Endothelial cell (in vitro differentiated cells): Measurements from ENCODE around the gene WIPF1. TPM values are rescaled to one million over a fixed set of nuclear protein-coding genes. Genes with fewer than 3 reads are reported as not detected.

Experiments
- DNase-seq: peaks from one replicate; pipeline ENCODE4 v3.0.0; 2021; ENCODE audit warnings: low spot score
- H3K27ac Mint-ChIP-seq: one replicate; pipeline ENCODE4 v1.8.0; 2021; ENCODE audit warnings: mixed read lengths, inconsistent platforms; ENCODE audit not compliant: unreplicated experiment
- H3K27me3 Mint-ChIP-seq: one replicate; pipeline ENCODE4 v1.8.0; 2021; ENCODE audit warnings: mild to moderate bottlenecking, moderate library complexity, mixed read lengths, inconsistent platforms; ENCODE audit not compliant: unreplicated experiment
- H3K36me3 Mint-ChIP-seq: one replicate; pipeline ENCODE4 v1.8.0; 2021; ENCODE audit warnings: mild to moderate bottlenecking, low read depth, mixed read lengths, inconsistent platforms; ENCODE audit not compliant: unreplicated experiment
- H3K4me1 Mint-ChIP-seq: one replicate; pipeline ENCODE4 v1.8.0; 2021; ENCODE audit warnings: mild to moderate bottlenecking, mixed read lengths, inconsistent platforms; ENCODE audit not compliant: unreplicated experiment
- H3K4me3 Mint-ChIP-seq: one replicate; pipeline ENCODE4 v1.8.0; 2021; ENCODE audit warnings: mild to moderate bottlenecking, mixed read lengths, inconsistent platforms; ENCODE audit not compliant: unreplicated experiment
- H3K9me3 Mint-ChIP-seq: one replicate; pipeline ENCODE4 v1.8.0; 2021; ENCODE audit warnings: mixed read lengths, inconsistent platforms; ENCODE audit not compliant: unreplicated experiment
- total RNA-seq: library from RNA; stranded (reverse); fragmentation: NEBNext Ultra II Directional; extraction: Animal tissue kit (Norgen Biotek cat#: 25700); gene quantifications from one replicate; pipeline ENCODE4 v1.2.1, GENCODE V29; 2021; ENCODE audit not compliant: unreplicated experiment
- TF ChIP-seq, protein P1 (sequence below): fragments of 200-600 bp; sonication (generic); IDR thresholded peaks from one replicate; pipeline ENCODE4 v1.5.0; 2021; ENCODE audit warnings: antibody characterized with exemption; ENCODE audit not compliant: unreplicated experiment

Gene WIPF1
- total RNA-seq, 1 donor from 2014 or later, result 62.8 TPM

DNA sequence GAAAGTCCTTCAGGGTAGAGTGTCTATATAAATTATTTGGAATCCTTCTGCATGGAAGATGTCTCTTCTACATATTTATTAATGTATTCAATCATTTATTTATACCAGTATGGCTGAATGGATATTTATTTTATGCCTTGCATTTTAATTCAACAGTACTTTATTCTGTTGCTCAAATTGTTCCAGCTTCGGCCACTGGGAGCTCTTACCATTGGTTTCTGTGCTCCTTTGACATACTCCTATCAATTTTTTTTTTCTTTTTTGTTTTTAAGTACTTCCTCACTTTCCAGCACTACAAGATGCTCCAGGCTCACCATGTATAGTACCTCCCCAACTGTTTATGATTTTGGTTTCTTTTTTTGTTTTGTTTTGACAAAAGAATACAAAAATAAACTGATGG lies 39.4 kb upstream of the WIPF1 start:
- peaks cover 4% of the 10 kb centered on the region for H3K36me3 Mint-ChIP-seq

DNA sequence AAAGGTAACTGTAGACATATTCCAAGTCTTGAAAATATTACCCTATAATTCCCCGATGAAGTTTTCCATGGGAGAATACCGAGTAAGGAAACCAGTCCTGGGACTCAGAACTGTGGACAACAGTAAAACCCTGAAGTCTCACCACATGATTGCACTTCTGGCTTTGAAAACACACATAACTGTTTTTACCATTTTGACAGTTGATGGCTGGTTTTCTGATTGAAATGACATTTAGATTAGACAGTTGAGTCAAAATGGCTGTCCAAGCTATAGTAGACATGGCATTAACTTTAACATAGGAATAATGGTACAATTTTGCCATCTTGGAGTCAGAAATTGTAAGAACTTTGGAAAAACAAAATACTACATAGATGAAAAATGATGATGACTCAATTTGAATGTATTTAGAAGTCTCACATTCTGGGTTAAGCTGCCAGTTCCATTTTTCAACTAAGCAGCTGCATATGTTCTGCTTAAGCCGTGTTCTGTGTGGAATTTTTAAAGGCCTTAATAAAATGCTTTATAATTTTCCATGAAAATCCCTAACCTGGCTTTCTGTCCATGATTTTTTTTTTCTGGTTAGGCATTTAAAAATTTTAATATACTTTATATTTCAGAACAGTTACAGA lies 38.3 kb upstream of the WIPF1 start:
- H3K36me3 Mint-ChIP-seq, result peaks cover 4% of the 10 kb centered on the region
- no peaks in the 10 kb centered on the region for H3K9me3 Mint-ChIP-seq
- H3K4me1 Mint-ChIP-seq, result peaks cover 65% of the 10 kb centered on the region
- no peak overlapping the region for H3K27ac Mint-ChIP-seq
- H3K4me3 Mint-ChIP-seq, result no peak overlapping the region
- peaks cover 1% of the 10 kb centered on the region for H3K27me3 Mint-ChIP-seq
- no peak for DNase-seq
- TF ChIP-seq, protein P1, sequence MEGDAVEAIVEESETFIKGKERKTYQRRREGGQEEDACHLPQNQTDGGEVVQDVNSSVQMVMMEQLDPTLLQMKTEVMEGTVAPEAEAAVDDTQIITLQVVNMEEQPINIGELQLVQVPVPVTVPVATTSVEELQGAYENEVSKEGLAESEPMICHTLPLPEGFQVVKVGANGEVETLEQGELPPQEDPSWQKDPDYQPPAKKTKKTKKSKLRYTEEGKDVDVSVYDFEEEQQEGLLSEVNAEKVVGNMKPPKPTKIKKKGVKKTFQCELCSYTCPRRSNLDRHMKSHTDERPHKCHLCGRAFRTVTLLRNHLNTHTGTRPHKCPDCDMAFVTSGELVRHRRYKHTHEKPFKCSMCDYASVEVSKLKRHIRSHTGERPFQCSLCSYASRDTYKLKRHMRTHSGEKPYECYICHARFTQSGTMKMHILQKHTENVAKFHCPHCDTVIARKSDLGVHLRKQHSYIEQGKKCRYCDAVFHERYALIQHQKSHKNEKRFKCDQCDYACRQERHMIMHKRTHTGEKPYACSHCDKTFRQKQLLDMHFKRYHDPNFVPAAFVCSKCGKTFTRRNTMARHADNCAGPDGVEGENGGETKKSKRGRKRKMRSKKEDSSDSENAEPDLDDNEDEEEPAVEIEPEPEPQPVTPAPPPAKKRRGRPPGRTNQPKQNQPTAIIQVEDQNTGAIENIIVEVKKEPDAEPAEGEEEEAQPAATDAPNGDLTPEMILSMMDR, result no peak

More for the DNA sequence above, 39.4 kb upstream of the WIPF1 start:
- TF ChIP-seq, protein P1, result no peak
- H3K4me1 Mint-ChIP-seq, result peaks cover 58% of the 10 kb centered on the region
- H3K9me3 Mint-ChIP-seq, result no peaks in the 10 kb centered on the region
- H3K4me3 Mint-ChIP-seq, result no peak overlapping the region
- H3K27ac Mint-ChIP-seq, result no peak overlapping the region
- DNase-seq, result no peak
- H3K27me3 Mint-ChIP-seq, result peaks cover 1% of the 10 kb centered on the region

DNA sequence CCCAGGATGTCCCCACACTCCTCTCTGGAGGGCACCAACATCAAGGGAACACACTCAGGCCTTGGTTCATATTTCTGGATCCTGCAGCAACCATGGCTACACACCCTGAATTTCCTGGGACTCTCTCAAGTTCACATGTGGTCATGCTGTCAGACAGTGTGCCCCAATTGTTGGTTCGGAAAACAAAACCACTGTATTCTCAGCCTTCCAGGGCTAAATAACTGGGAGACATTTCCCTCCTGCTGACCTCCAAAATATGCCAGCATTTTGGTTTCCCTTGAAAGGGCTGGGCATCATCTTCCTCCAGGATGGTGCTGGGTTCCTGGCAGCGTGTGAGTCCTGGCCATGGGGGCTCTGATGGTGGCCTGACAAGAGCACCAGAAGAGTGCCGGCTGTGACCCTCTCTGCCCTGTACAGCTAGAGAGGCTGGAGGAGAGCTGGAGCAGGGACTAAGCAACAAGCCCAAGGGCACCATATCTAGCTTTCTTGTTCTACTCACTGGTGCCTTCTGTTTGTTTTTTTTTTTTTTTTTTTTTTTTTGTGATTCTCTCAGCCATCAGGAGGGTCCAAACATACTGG lies 37.5 kb upstream of the WIPF1 start:
- peaks cover 70% of the 10 kb centered on the region for H3K4me1 Mint-ChIP-seq
- H3K27me3 Mint-ChIP-seq, result peaks cover 1% of the 10 kb centered on the region
- peak overlapping the region; percentile 92 for H3K27ac Mint-ChIP-seq
- no peaks in the 10 kb centered on the region for H3K36me3 Mint-ChIP-seq
- H3K4me3 Mint-ChIP-seq, result no peak overlapping the region
- no peaks in the 10 kb centered on the region for H3K9me3 Mint-ChIP-seq
- no peak for DNase-seq
- TF ChIP-seq, protein P1, result no peak

DNA sequence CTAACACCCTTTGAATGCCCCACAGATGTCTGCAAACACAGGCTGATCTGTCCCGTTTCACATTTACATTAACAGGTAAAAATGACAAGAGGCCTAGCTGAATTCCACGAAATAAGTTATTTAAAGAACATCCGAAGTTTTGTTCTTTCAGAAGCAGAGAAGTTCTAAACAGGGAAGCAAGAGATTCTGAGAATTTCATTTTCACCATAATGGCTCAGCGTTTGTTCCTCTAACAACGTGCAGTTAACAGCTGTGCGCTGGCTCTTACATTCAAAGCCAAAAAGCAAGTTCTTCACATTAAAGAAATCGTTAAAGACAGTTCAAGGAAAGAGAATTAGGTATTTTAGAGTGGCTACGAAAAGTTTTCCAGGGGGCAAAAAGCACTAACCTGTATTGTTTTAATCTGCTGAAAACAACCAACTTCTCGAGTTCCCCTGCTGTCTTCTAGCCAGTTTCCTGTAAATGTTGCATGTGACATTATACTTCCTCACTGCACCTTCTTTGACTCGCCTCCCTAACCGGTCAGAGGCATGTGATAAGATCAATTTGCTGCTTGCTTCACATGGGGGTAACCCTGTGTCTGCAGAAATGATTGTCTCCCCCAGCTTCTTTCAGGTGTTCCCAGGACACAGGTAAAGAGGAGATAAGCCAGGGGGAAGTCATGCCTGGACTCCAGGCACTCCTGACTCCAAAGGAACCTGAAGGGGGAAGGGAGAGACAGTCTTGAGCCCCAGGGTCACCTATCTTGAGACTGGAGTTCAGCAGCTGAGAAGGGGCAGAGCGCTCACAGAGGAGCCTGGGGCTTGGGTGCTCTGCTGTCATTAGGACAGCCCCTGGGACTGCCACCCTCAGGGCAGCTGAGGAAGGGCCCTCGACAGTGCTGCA lies 36.8 kb upstream of the WIPF1 start:
- DNase-seq, result no peak
- Mint-ChIP-seq H3K4me3 (peak overlapping the region; percentile 22), H3K27me3 (peaks cover 1% of the 10 kb centered on the region), H3K4me1 (peaks cover 62% of the 10 kb centered on the region), H3K27ac (peak overlapping the region; percentile 92), H3K36me3 (peaks cover 5% of the 10 kb centered on the region), H3K9me3 (no peaks in the 10 kb centered on the region)
- TF ChIP-seq, protein P1, result no peak

DNA sequence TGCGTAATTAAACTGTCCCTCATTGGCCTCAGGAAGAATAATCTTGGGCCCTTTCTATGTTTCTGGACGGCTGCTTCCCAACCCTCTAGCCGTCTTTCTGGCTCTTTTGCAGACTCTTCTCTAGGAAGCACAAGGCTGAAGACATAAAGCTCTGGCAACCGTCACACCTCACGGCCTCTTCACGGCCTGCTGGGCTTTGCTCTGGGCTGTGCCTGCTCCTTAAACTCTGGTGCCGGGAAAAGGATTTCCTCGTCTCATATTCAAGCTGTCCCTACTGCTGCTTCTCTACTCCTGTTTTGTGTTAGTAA lies 36.0 kb upstream of the WIPF1 start:
- Mint-ChIP-seq H3K4me3 (no peak overlapping the region), H3K9me3 (no peaks in the 10 kb centered on the region), H3K36me3 (peaks cover 10% of the 10 kb centered on the region), H3K4me1 (peaks cover 56% of the 10 kb centered on the region), H3K27me3 (peaks cover 1% of the 10 kb centered on the region), H3K27ac (peak overlapping the region; percentile 92)
- TF ChIP-seq, protein P1, result no peak
- peak; percentile 25 for DNase-seq
